GM18870 (cell line): Measurements from ENCODE around the gene GALNT9.

Experiments used
- ATAC-seq: cut with Tn5 transposase; IDR thresholded peaks from one replicate; pipeline ENCODE4 v1.9.1; 2021; ENCODE audit warnings: moderate library complexity; ENCODE audit not compliant: unreplicated experiment

The GALNT9 gene

DNA sequence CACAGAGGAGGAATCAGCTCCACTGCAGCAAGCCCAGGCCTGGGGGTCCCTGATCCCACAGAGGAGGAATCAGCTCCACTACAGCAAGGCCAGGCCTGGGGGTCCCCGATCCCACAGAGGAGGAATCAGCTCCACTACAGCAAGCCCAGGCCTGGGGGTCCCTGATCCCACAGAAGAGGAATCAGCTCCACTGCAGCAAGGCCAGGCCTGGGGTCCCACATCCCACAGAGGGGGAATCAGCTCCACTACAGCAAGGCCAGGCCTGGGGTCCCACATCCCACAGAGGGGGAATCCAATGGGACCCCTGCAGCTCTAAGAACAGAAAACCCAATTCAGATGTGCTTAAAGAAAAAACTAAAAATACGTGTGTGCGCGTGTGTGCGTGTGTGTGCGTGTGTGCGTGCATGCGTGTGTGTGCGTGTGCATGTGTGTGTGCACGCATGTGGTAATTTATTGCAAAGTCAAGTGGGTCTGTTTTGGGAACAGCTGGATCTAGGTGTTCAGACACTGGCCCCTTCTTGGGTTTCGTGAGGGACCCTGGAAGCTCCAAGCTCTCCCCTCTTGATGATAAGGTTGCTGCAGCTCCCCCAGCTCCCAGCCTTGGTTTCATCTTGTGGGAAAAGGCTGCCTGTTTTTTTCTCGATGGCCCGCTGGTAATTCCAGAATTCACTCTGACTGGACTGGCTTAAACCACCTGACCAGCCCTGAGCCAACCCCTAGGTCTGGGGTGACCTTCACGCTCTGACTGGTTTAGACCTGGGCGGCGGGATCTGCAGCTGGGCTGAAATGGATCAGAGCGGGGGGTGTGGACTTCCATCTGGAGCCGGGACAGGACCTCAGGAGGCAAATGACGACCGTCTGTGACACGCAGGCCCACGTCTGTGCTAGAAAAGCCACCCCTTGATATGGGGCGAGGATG lies 47.1 kb downstream of the GALNT9 start:
- no peak for ATAC-seq

DNA sequence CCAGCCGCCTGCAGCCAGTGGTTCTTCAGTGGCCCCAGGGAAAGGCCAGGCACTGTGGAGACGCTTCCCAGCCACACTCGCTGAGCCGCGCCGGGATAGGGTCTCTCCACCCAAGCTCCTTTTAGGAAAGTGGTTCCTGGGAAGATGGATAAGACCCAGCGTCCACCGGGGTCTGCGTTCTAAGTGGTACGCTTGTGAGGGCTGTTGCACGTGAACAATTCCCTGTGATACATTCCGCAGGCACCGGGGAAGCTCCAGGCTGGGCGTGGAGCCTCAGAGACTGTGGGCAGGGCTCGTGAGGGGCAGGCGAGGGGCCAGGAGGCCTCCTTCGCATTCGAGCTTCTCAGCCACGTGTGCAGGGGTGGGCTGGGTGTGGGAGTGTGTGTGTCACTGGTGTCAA lies 48.4 kb downstream of the GALNT9 start:
- ATAC-seq, result no peak

DNA sequence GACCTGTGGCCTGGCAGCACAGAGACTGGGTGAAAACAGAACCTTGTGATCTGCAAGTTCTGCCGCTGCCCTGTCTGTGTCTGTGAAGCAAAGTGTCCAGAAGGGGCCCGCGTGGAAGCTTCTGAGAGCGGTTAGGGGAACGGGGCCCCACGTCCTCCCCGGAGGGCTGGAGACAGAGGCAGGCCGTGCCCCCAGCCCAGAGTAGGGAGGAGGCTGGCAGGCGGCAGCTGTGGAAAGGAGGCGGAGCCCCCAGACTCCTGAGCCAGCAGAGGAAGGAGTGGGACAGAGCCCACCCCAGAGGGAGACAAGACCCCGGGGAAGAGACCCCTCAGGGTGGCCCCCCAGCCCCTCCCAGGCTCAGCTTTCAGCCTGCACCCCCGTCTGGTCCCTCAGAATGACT lies 49.0 kb downstream of the GALNT9 start:
- ATAC-seq, result no peak

DNA sequence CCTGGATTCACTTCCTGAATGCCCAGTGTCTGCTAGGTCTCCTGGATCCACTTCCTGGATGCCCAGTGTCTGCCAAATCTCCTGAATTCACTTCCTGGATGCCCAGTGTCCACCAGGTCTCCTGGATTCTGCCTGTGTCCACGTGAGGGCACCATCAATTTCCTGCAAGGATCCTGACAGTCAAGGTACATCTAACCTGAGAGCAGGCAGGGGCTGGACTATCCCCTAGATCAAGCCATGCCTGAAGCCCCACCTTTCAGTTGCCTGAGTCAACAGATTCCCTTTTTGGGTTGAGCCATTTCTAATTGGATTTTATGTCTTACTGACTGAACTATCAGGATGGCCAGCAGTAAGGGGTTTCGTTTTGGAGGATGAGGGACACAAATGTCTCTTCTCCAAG lies 49.5 kb downstream of the GALNT9 start:
- no peak for ATAC-seq

DNA sequence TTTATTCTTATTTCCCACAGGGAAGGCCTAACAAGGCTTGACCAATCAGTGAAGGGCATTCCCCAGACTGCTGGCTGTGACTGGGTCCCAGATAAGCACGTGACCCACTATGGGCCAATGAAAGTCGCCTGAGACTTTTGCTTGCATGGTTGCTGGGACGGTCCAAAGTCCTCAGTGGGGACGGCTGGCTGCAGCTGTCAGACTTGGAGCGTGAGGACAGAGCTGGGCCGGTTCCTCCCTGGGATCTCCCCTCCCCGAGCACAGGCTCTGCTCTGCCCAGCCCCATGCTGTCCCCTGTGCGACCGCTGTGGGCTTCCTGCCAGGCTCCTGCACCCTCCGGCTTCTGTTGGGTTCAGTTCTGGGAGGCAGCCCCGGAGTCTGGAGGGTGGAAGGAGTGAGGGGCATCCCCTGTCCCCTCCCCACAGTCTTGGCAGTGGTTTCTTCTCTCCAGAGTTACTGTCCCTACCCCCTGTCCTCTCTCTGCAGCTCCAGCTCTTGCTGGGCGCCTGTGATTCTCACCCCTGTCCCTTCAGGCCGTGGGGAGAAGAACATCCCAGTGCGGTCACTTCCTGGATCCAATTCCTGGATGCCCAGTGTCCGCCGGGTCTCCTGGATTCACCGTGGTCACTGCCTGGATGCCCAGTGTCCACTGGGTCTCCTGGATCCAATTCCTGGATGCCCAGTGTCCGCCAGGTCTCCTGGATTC lies 50.1 kb downstream of the GALNT9 start:
- no peak for ATAC-seq

DNA sequence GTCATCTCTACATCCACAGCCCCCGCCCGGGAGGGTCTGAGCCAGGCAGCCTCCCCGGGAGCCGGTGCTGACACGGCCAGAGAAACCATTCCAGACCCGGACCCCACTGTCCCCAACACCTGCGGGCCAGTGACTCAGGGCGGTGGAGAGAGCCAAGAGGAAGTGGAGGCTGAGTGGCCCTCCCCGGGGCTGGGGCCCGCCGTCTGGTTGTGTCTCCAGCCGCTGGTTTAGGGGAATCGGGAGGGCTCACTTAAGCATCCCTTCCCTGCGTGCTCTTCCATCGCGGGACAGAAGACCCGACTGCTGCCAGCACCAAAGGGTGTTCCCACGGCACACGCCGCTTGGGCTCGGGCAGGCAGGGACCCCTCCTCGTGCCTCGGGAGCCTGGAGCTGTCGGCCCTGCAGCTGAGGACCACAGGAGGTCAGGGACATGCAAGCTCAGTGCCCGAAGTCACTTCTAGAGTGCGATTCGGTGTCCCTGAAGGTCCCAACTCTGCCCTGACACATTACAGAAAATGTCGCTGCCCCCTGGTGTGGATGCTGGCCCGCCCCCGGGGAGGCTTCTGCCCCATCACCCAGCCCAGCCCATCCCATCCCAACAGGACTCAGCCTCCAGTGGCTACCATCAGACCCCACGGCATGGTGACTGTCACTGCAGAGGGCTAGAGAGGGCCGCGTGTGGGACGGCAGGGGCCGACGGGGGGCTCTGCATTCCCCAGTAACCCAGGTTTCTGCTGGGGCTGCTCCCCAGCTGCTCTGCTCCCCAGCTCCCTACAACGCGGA lies 50.8 kb downstream of the GALNT9 start:
- no peak for ATAC-seq

DNA sequence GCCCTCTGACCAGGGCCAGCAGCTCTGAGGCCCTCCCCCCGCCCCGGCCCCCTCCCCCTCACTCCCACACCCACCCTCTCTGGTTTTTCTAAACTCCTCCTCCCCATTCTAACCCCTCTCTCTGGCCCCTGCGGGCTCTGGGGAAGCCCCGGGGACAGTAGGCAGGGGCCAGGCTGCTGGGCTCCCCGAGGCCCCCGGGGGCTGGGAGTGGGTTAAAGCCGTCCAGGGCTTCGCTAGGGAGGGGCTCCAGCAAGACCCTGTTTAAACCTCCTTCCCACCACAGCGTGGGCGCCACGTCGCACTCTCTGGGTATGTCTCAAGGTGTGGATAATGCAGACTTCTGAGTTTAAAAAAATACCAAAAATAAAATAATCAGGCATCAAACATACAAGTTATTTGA lies 51.4 kb downstream of the GALNT9 start:
- ATAC-seq, result no peak

DNA sequence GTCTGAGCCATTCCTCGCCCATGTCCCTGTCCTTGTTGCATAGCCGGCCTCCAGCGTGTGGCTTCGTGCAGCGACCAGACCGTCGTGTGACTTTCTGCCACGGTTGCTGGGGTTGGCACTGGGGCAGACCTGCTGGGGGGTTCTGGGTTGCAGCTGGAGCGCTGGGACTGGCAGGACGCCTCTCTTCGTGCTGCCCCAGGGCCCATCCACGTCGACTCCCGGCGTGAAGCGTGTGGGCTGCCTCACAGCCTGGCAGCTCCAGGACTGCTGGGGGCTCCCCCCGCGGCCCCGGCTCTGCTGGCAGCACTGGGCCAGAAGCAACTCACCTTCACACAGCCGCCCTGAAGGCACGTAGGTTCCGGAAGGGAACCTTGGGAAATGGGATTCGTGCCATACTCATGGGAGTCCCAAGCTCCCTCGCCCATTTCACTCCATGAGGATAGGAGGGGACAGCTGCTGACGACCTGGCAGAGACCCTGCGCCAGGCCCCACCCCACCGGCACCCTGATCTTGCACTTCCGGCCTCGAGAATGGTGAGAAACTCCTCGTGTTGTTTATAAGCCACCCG lies 51.9 kb downstream of the GALNT9 start:
- no peak for ATAC-seq

DNA sequence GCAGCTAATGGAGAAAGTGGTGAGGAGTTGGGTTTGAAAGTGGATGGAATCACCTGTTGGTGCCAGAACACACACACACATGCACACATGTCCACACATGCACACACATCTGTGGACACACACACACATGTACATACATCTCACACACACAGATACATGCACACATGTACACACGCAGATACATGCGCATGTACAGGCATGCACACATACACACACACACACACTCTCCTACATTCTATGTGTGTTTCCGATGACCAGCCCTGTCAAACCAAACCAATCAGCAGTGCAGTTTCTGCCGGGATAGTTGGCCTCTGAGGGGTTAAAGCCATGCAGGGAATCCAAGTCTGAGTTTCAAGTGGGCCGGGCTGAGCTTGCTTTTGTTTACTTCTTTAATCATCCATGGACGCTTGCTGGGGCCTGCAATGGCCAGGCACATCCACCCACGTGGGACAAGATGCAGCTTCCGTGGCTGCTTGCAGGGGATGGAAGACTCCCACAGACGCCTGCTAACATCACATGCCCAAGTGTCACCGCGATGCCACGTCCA lies 52.5 kb downstream of the GALNT9 start:
- ATAC-seq, result no peak

DNA sequence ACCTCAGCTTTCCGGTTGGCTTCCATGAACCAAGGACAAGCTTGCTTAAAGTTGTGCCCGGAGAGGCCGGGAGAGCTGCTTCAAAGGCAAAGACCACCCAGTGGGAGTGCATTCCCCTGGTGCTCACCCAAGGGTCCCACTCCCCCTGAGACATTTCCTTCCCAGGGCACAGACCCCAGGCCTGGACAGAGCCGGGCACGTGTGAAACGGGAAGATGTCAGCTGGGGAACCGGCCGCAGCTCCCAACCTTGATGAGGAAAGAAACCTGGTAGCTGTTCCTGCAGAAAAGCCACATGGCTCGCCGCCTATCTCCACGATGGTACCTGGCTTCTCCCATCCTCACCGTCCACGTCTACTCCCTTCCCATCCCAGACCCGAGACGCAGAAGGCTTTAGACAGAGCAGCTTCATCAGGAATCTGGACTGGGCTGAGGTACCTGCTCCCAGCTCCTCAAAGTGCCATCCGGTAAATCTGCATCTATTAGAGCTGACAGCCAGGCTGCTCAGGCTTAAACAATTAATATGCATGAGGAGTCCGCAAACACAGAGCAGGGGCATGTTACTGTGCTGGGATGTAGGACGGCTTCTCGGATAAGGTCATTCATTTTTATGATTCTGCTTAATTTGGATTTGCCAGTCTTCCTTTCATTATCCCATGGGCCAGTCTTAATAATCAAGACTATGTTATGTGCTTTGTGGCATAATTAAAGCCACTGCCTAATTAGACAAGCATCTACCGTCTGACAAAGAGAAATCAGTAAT lies 53.1 kb downstream of the GALNT9 start:
- no peak for ATAC-seq

DNA sequence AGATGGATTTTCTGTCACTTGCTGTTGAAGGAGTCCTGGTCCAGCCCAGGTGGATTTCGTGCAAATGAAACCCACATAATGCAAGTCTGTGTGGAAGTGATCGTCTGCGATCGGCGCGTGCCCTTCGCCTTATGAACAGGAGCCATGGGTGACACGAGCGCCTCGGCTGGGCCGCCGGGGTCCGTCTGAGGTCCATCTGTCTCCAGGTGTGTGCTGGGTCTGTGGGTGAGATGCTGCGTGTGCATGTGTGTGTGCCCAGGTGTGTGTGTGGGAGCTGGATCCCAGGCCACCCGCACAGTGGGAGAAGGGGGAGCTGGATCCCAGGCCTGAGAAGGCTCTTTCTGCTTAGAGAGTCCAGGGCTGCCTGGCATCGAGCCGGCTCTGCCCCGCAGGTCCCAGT lies 53.8 kb downstream of the GALNT9 start:
- no peak for ATAC-seq

DNA sequence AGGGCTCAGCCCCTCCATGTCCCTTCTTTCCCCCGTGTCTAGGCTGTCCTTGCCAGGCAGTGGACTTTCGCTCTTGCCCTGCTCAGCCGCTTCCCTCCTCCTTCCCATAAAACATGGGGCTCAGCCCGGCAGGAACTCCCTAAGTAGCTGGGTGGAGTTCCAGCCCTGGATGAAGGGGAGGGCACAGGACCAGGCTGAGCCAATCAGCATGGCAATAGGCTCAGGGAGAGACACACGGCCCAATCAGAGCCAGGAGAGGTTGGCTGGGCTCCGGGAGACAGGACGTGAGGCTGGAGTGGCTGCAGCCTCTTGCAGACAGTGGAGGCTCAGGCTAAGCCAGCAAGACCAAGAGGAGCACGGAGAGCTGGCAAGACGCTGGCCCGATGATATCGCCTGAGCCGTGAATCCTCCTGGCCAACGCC lies 54.3 kb downstream of the GALNT9 start:
- no peak for ATAC-seq

DNA sequence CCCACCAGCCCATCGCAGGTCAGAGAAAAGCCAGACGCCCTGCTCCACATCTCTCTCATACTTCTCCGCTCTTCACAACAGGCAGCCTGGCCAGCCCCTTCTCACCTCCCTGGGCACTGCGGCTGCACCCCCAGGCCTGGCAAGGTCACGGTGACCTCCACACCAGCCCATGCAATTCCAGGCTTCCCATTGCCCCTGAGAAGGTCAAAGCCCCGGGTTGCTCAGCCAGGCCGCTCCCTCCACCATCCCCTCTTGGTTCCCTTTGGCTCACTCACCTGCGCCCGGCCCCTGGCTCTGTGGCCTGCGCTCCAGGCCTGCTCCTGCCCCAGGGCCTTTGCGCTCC lies 55.4 kb downstream of the GALNT9 start:
- no peak for ATAC-seq

DNA sequence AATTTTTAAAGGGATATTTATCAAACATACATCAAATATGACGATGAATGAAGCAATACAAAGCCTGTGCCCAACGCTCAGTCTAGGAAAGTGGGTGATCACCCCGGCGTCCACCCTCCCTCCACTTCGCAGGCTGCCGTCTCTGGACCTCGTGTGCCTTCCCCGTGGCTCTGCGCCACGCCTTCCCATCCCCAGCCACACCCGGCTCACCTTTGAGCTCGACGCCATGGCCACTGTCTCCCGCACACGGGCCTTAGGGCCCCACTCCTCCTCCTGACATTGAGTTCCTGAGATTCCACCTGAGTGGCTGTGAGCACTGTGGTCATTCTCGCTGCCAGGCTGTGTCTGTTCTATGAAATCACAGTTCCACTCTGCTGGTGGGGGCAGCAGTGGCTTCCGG lies 56.7 kb downstream of the GALNT9 start:
- no peak for ATAC-seq

DNA sequence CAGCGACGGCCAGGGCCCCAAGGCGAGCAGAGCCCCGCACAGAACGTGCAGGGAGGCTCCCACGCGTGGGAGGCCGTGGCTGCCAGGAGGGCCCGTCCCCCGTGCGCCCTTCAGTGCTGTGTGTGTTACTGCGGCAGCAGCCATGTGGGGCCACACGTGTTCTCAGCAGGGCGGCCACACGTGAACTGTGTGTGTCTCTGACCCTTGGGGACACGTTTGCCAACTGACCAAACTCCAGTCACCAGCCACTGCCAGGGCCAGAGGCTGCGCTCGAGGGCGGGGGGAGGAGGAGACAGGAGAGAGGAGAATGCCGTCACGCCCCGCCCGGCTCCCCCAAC lies 57.7 kb downstream of the GALNT9 start:
- ATAC-seq, result no peak

DNA sequence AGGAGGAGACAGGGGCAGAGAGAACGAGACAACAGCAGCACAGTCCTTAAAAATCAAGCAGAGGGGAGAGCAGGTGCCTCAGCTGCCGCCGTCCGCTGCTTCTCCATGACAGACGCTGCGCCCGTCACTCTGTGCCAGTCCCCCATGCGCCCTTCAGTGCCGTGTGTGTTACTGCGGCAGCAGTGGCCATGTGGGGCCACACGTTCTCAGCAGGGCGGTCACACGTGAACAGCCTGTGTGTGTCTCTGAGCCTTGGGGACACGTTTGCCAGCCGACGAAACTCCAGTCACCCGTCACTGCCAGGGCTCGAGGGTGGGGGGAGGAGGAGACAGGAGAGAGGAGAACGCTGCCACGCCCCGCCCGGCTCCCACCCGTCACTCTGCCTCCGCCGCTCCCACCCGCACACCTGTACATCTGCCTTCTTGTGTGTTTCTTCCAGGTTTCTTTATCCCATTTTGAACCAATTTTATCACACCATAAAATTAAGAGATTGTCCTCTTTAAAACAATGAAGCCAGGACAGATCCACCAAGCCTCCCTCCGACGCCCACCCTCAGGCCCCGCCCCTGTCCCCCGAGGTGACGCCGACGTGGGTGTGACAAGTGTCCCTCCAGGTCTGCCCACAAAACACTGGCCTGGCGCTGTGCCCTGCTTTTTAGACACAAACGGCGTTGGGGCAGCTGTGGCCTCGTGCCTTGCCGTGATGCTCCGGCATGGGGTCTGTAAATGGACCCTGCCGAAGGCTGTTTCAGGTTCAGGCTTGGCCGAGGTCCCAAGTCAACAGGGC lies 58.2 kb downstream of the GALNT9 start:
- no peak for ATAC-seq

DNA sequence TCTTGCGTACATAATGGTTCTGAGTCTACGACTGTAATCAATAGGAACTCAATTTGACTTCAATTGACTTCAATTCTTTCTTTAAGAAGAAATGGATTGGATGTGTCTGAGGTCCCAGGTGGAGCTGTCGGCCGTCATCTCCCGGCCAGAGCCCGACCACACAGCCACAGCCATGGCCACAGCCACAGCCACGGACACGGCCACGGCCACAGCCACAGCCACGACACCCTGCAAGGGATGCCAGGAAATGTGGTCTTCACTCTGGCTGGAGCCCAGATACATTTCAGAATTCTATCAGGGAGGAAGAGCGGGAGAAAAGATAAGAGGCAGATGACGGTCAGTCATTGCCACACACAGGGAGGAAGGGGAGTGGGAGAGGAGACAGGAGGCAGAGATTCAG lies 58.9 kb downstream of the GALNT9 start:
- ATAC-seq, result no peak

DNA sequence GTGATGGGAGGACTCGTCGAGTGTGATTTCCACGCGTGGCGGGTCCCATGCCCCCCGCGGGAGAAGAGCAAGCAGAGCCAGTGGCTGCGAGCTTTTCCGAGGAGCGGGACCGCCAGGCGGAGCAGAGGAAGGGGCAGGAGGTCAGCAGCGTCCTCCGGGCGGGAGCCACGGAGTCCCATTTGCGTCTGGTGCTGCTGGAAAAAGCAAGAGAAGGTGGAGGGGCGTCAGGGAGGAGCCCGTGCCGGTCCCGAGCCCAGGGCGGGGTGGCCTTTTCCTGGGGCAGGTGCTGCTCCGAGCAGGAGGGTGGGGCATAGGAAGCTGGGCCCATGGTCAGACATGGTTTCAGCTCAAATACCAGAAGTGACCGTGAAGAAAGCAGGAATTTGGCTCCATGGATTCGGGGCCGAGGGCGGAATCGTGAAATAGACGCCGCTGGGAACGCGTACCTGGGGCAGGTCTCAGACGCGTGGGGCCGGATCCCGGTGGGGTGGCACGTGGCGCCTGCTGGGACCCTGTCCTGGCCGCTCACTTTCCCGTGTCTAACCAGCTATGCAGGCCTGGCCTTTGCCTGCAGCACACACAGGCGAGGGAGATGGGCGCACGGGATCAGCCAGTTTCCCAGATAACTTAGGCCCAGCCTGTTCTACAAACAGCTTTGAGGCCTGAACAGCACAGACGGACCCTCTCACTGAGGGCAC lies 60.0 kb downstream of the GALNT9 start:
- ATAC-seq, result no peak

DNA sequence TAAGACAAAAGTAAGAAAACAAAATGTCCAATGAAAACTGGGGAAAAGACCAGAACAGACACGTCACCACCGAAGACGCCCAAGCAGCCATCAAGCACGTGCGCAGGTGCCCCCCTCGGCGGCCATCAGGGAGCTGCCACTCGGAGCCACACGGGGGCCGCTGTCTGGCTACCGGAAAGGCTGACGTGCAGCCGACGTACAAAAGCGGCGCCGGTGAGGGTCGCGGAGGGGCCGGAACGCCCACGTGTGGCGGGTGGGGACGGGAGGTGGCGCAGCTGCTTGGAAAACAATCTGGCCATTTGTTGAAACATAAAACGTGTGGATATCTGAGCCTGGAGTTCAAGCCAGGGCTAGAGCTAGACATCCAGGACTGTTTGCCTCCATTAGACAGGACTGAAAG lies 60.7 kb downstream of the GALNT9 start:
- ATAC-seq, result no peak
